DND-41 (cell line): ENCODE data around the gene AGPAT3.

ENCODE experiments used
- EZH2 ChIP-seq: IDR thresholded peaks from 3 replicates; pipeline ENCODE4 v1.6.1; 2012; ENCODE audit warnings: borderline replicate concordance, low read depth, mild to moderate bottlenecking, moderate library complexity, low read length, inconsistent platforms; ENCODE audit not compliant: severe bottlenecking
- TF ChIP-seq, protein P1 (sequence below): IDR thresholded peaks from 2 replicates; pipeline ENCODE4 v1.5.1; 2012; ENCODE audit warnings: borderline replicate concordance, low read length, moderate library complexity, mild to moderate bottlenecking; ENCODE audit not compliant: poor library complexity, severe bottlenecking; ENCODE audit errors: extremely low read depth

- TF ChIP-seq, protein P1, sequence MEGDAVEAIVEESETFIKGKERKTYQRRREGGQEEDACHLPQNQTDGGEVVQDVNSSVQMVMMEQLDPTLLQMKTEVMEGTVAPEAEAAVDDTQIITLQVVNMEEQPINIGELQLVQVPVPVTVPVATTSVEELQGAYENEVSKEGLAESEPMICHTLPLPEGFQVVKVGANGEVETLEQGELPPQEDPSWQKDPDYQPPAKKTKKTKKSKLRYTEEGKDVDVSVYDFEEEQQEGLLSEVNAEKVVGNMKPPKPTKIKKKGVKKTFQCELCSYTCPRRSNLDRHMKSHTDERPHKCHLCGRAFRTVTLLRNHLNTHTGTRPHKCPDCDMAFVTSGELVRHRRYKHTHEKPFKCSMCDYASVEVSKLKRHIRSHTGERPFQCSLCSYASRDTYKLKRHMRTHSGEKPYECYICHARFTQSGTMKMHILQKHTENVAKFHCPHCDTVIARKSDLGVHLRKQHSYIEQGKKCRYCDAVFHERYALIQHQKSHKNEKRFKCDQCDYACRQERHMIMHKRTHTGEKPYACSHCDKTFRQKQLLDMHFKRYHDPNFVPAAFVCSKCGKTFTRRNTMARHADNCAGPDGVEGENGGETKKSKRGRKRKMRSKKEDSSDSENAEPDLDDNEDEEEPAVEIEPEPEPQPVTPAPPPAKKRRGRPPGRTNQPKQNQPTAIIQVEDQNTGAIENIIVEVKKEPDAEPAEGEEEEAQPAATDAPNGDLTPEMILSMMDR, result no peak
- TF ChIP-seq EZH2, result no peak
Observed at GRCh38 chr21:43911935-43912487, 47.0 kb downstream of the AGPAT3 start.
